ENCODE data around the gene CLNK.

The CLNK gene

GRCh38 chr4:10701702-10702460 lies 17.3 kb upstream of the CLNK start:
- DNase-seq (ENCODE audit: low spot score): no peak

- DNase-seq (ENCODE audit: low spot score): no peak
These were observed 16.6 kb upstream of the CLNK start for GRCh38 chr4:10701161-10701560.

- DNase-seq (ENCODE audit: low spot score): no peak
These were observed 13.6 kb upstream of the CLNK start for GRCh38 chr4:10698172-10698571.

GRCh38 chr4:10697086-10697485 lies 12.5 kb upstream of the CLNK start:
- no peak for DNase-seq (ENCODE audit: low spot score)

- DNase-seq (ENCODE audit: low spot score): no peak
These were observed 11.7 kb upstream of the CLNK start for GRCh38 chr4:10696253-10696652.

DNA sequence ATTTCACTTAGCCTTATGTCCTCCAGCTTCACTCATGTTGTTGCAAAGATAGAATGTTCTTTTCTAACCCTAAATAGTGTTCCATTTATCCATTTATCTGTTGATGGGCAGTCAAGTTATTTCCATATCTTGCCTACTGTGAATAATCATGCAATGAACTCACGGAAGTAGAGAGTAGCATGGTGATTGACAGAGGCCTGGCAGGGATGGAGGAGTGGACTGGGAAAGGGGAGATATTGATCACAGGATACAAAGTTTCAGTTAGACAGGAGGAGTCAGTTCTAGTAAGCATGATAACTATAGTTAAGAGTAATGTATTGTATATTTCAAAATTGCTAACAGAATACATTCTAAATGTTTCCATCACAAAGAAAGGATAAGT lies 10.3 kb upstream of the CLNK start:
- DNase-seq (ENCODE audit: low spot score): no peak

DNA sequence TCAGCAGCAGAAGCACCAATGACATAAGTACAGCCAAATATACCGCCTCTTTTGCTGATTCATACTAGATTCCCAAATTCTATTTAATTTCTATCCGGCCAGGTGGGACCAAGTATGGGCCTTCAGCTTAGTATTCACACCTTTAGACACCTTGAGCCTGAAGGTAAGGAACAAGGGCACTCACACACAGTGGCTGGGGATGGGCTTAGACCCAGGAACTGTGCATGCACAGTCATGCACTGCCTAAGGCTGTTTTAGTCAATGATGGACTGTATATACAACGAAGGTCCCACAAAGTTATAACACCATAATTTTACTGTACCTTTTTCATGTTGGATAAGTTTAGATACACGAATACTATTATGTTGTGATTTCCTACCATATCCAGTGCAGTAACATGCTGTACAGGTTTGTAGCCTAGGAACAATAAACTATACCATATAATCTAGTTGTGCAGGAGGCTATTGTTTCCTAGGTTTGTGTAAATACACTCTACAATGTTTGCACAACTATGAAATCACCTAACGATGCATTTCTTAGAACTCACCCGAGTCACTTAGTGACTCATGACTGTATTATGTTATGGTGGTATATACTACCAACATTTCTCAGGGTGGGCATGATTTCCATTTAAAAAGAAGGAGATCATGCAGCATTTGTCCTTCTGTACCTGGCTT lies 9.7 kb upstream of the CLNK start:
- no peak for DNase-seq (ENCODE audit: low spot score)

GRCh38 chr4:10691651-10692050 lies 7.1 kb upstream of the CLNK start:
- no peak for DNase-seq (ENCODE audit: low spot score)

GRCh38 chr4:10690185-10690907 lies 5.8 kb upstream of the CLNK start:
- no peak for DNase-seq (ENCODE audit: low spot score)

DNA sequence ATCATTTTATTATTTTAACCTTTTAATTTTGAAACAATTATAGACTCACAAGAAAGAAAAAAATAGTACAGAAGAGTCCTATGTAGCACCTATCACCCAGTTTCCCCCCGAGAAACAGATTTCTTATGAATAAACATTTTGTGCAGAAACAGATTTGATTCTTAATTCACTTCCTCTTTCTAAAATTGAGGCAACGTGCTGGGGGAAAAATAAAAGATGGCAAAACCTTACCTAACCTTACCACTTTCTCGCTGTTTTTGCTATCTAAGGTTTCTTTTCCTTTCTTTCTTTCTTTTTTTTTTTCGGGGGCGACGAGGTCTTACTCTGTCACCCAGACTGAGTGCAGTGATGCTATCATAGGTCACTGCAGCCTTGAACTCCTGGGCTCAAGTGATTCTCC lies 4.3 kb upstream of the CLNK start:
- no peak for DNase-seq (ENCODE audit: low spot score)

DNA sequence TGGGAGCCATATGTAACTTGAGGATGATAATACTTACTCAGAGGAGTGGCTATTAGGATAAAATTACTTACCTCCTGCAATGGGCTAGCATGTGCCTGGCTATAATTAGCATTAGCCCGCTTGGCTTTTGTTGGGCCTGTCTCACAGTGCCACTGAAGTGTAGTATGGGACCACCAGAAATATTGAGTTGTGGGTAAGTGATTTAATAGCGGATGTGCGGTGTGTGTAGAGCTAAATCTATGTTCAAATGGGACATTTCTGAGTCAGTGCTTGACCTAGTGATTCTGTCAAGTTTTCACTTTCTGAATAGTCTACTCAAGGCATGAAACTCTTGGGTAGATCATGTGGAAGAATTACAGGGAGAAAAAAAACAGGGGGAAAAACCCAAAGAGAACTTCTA lies 3.5 kb upstream of the CLNK start:
- DNase-seq (ENCODE audit: low spot score): no peak

GRCh38 chr4:10687526-10687925 lies 3.0 kb upstream of the CLNK start:
- no peak for DNase-seq (ENCODE audit: low spot score)

- no peak for DNase-seq (ENCODE audit: low spot score)
These were observed 2.2 kb downstream of the CLNK start for GRCh38 chr4:10682397-10682796.

DNA sequence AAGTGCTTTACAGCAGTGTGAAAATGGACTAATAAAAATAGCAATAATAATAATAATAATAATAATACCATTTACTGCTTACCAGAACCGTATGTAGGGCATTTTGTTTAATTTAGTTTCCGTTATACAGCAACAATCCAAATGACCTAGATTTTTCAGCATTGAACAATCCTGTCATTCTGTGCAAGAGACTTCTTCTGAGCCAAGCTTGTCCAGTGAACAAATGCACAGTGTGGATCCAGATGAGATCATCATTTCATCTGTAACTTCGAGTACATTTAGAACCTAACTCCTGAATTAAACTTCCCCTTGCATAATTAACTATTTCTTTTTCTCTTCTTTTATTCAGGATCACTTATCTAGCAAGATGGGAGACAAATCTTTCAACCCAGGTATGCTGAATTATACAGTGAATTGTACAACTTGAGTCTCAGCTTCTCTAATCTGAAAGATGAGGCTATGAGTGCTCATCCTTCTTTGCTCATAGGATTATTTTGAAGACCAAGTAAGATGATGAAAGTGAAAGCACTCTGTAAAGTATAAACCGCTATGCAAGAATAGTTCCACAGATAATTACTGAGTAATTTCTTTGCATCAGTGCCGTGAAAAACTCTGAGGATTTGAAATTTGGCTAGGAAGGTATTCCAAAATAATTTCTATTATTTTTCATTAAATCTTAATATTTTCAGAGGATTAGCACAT lies 6.6 kb downstream of the CLNK start:
- DNase-seq (ENCODE audit: low spot score): peak; percentile 18

DNA sequence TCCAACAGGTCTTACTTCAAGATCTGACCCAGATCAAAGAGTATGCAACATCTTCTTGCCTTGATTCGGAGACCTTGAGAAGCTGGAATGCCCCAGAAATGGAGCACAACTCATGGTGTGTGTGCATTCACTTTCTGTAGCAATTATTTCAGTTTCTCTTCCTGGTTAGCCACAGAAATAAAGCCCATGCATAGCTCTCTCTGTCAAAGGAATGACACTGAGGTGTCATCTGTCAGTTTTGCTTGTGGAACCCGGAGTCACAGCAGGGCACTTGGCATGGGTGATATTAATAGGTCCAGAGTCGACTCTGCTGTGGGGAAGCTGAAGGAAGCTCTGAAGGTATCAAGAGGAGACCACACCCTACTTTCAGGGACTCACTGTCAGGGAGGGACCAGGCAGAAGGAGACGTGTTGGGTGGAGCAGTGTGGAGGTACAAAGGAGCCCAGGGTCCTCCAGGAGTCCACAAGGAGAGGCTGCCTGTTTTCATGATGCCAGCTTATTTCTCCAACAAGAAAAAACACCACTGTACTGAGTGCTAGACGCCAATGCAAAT lies 10.7 kb downstream of the CLNK start:
- DNase-seq (ENCODE audit: low spot score): no peak

DNA sequence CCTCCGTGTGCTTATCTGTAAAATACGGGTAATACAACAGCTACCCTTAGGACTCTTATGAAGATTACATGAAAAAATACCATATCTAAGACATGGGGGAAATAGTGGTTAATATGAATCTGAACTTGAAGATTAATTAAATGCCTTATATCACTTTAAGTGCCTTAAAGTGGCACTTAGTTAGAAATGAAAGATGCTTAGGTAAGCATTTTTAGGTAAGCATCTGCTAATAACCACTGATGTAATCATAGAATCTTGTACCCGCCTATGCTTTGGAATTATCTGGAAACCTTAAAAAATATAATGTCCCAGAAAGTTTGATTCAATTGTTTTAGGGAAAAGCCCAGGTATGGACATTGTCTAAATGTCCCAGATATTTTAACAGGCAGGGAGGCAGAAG lies 12.2 kb downstream of the CLNK start:
- no peak for DNase-seq (ENCODE audit: low spot score)

GRCh38 chr4:10671799-10672198 lies 12.8 kb downstream of the CLNK start:
- no peak for DNase-seq (ENCODE audit: low spot score)

DNA sequence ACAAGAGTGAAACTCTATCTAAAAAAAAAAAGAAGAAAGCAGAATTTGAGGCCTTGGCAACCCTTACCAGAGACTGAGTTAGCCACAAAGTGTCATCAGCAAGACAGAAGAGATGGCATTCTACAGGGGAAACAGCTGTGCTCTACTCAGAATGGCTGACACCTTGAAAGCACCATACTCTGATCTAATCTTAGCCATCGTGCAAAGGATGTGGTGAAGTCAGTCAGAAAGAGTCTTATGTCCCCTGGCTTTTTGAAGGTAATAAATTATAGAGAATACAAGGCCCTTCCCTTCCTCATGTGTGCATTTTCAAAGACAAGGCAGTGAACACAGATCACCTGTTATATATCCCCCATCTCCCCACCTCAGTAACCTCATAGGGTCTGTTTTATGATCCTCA lies 13.2 kb downstream of the CLNK start:
- DNase-seq (ENCODE audit: low spot score): no peak

- no peak for DNase-seq (ENCODE audit: low spot score)
These were observed 14.2 kb downstream of the CLNK start for GRCh38 chr4:10670321-10670720.

- DNase-seq (ENCODE audit: low spot score): no peak
These were observed 16.8 kb downstream of the CLNK start for GRCh38 chr4:10667701-10668326.

- DNase-seq (ENCODE audit: low spot score): no peak
These were observed 18.0 kb downstream of the CLNK start for GRCh38 chr4:10666616-10667015.

DNA sequence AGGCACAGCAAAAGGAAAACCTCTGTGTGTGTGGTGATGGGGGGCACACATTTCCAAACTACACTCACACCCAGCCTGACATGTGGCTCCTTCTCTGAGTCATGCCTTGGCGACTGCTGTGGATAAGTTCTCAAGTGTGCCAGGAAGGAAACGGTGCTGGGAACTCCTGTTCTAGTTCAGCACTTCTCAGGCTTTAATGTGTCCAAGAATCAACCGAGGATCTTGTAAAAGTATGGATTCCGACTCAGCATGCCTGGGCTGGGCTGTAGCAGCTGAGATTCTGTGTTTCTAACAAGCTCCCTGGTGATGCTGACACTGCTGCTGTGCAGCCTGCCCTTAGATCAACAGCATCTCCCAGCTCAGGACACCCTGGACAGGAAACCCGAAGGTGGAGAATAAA lies 20.2 kb downstream of the CLNK start:
- DNase-seq (ENCODE audit: low spot score): no peak

Measured in globus pallidus (tissue), 1 donor.